K562 (cell line): ENCODE data around the gene PTPRF. TPM values are rescaled to one million over a fixed set of nuclear protein-coding genes. Genes with fewer than 3 reads are reported as not detected.

Experiments
- BCL6 ChIP-seq: fragments of 250-450 bp; sonication (Bioruptor Pico); IDR thresholded peaks from 2 replicates; pipeline ENCODE4 v1.4.0; 2020
- C11orf30 ChIP-seq: fragments of 450-650 bp; IDR thresholded peaks from 2 replicates; pipeline ENCODE4 v1.6.1; 2016; ENCODE audit warnings: low read depth, mild to moderate bottlenecking
- CEBPG ChIP-seq, 3 experiments: fragments of 200-800 bp in 1 of 3; sonication (Bioruptor generic) in 1 of 3; sonication (generic) in 1 of 3; formaldehyde crosslinking in 1 of 3; IDR thresholded peaks in 2 of 3; conservative IDR thresholded peaks in 1 of 3; 2 replicates each; pipeline versions ENCODE4 v1.6.1 to v1.8.0; 2016 to 2022; ENCODE audit warnings: missing compliant biosample characterization in 2 of 3, missing genetic modification characterization in 2 of 3, mild to moderate bottlenecking in 1 of 3, missing genetic modification reagents in 1 of 3
- CSDE1 ChIP-seq, 2 experiments: fragments of 450-650 bp; IDR thresholded peaks; 2 replicates each; pipeline ENCODE4 v1.6.1; 2016; ENCODE audit warnings: mild to moderate bottlenecking in 1 of 2
- FOXK2 ChIP-seq, 2 experiments: fragments of 450-650 bp; IDR thresholded peaks in 1 of 2; conservative IDR thresholded peaks in 1 of 2; 2 replicates each; pipeline ENCODE4 v1.6.1; 2016; ENCODE audit warnings: low read depth in 2 of 2, mild to moderate bottlenecking in 1 of 2
- GABPB2 ChIP-seq: fragments of 250-450 bp; sonication (Bioruptor Pico); conservative IDR thresholded peaks from 2 replicates; pipeline ENCODE4 v1.5.1; 2021; ENCODE audit warnings: mild to moderate bottlenecking
- HDAC2 ChIP-seq: fragments of 450-650 bp; IDR thresholded peaks from 2 replicates; pipeline ENCODE4 v1.6.1; 2016; ENCODE audit warnings: mild to moderate bottlenecking
- IFI16 ChIP-seq: fragments of 250-450 bp; sonication (Bioruptor Pico); IDR thresholded peaks from 2 replicates; pipeline ENCODE4 v2.1.2; 2022; ENCODE audit warnings: mild to moderate bottlenecking, inconsistent platforms
- MCM3 ChIP-seq: fragments of 450-650 bp; IDR thresholded peaks from 2 replicates; pipeline ENCODE4 v1.6.1; 2016
- MCM7 ChIP-seq, 2 experiments: fragments of 450-650 bp; IDR thresholded peaks; 2 replicates each; pipeline ENCODE4 v1.6.1; 2016 to 2018
- MTA2 ChIP-seq: fragments of 450-650 bp; IDR thresholded peaks from 2 replicates; pipeline ENCODE4 v1.6.1; 2016; ENCODE audit warnings: low read depth
- POLR2A ChIP-seq: fragments of 450-650 bp; conservative IDR thresholded peaks from 2 replicates; pipeline ENCODE4 v1.6.1; 2016
- RAD51 ChIP-seq: fragments of 450-650 bp; IDR thresholded peaks from 2 replicates; pipeline ENCODE4 v1.7.1; 2016; ENCODE audit warnings: low read depth, mild to moderate bottlenecking, borderline replicate concordance
- SAFB ChIP-seq: fragments of 200-400 bp; formaldehyde crosslinking; IDR thresholded peaks from 2 replicates; pipeline ENCODE4 v1.6.1; 2017; ENCODE audit warnings: low read depth, low read length, borderline replicate concordance
- TAF1 ChIP-seq: IDR thresholded peaks from 2 replicates; pipeline ENCODE4 v1.6.1; 2011; ENCODE audit warnings: mild to moderate bottlenecking, low read length, moderate library complexity; ENCODE audit not compliant: insufficient read depth, control insufficient read depth, severe bottlenecking; ENCODE audit errors: extremely low read depth
- THAP12 ChIP-seq: fragments of 250-450 bp; sonication (Bioruptor Pico); IDR thresholded peaks from 2 replicates; pipeline ENCODE4 v1.9.0; 2021; ENCODE audit warnings: mild to moderate bottlenecking, inconsistent platforms
- ZNF707 ChIP-seq: fragments of 250-450 bp; sonication (Bioruptor Pico); conservative IDR thresholded peaks from 2 replicates; pipeline ENCODE4 v1.8.0; 2022; ENCODE audit warnings: inconsistent platforms, mild to moderate bottlenecking, moderate library complexity
- polyA plus RNA-seq, 8 experiments: library from polyadenylated mRNA; depleted of rRNA in 4 of 8; stranded (reverse) in 5 of 8; unstranded in 3 of 8; fragments of >200 nt; fragmentation: Nextera tagmentation in 2 of 8; fragmentation: Illumina TruSeq in 1 of 8; extraction: Ambion mirVana in 2 of 8; extraction: Trizol in 1 of 8; gene quantifications; 2 replicates each; pipeline versions ENCODE4 v1.2.1 to v1.2.3, GENCODE V29; 2011 to 2014; ENCODE audit warnings: inconsistent platforms in 1 of 8, missing spikeins in 1 of 8
- total RNA-seq, 7 experiments: library from RNA; depleted of rRNA in 6 of 7; stranded (reverse); fragments of >200 nt in 6 of 7; fragmentation: Illumina TruSeq in 2 of 7; extraction: Trizol in 2 of 7; gene quantifications; 2 replicates each; pipeline versions ENCODE4 v1.2.1 to v1.2.3, GENCODE V29; 2011 to 2021; ENCODE audit warnings: low replicate concordance in 1 of 7
- TF ChIP-seq, protein P1 (sequence below): fragments of 200-800 bp; sonication (Bioruptor generic); IDR thresholded peaks from 2 replicates; pipeline ENCODE4 v1.6.1; 2016; ENCODE audit warnings: missing genetic modification characterization, missing compliant biosample characterization
- TF ChIP-seq, protein P2 (sequence below): fragments of 450-650 bp; IDR thresholded peaks from 2 replicates; pipeline ENCODE4 v1.6.1; 2017; ENCODE audit warnings: antibody characterized with exemption

The PTPRF gene
- total and polyA plus RNA-seq, 9 of the 15 experiments (the other 6 are each of a cell fraction or from before 2014, with no cell fraction given), result 0.13 to 4.3 (median 1.1) TPM

DNA sequence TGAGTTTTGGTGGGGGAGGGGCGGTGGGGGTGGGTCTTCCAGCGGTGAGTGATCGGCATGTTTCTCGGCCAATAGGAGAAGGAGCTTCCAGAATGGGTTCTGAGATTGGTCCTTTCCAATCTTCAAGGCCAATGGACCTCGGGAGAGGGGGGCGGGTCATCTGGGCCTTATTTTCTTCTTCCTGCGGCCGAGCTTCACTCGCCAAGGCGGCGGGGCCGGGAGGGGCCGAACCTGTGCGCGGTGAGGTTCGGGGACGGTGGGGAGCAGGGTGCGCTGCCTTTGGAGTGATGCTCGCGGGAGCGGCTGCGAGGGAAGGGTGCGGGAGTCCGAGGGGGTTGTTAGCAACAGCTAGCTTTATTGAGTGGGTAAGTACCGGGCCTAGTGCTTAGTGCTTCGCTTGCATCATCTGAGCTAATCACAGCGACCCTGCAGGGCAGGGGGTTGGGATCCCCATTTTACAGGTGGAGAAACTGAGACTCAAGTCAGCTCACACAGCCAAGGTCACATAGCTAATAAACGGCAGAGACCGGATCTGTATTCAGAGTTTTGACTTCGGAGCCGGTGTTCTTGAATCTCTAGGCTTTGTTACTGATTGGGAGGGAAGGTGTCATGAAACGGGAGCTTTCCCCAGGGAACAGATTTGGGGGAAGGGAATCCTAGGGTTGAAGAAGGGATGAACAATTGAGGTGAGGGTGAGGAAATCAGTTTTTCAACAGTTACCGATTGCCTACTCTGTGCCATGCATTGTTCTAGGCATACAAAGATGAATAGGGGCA lies 119.8 kb downstream of the PTPRF start (continued):
- TF ChIP-seq, protein P1, sequence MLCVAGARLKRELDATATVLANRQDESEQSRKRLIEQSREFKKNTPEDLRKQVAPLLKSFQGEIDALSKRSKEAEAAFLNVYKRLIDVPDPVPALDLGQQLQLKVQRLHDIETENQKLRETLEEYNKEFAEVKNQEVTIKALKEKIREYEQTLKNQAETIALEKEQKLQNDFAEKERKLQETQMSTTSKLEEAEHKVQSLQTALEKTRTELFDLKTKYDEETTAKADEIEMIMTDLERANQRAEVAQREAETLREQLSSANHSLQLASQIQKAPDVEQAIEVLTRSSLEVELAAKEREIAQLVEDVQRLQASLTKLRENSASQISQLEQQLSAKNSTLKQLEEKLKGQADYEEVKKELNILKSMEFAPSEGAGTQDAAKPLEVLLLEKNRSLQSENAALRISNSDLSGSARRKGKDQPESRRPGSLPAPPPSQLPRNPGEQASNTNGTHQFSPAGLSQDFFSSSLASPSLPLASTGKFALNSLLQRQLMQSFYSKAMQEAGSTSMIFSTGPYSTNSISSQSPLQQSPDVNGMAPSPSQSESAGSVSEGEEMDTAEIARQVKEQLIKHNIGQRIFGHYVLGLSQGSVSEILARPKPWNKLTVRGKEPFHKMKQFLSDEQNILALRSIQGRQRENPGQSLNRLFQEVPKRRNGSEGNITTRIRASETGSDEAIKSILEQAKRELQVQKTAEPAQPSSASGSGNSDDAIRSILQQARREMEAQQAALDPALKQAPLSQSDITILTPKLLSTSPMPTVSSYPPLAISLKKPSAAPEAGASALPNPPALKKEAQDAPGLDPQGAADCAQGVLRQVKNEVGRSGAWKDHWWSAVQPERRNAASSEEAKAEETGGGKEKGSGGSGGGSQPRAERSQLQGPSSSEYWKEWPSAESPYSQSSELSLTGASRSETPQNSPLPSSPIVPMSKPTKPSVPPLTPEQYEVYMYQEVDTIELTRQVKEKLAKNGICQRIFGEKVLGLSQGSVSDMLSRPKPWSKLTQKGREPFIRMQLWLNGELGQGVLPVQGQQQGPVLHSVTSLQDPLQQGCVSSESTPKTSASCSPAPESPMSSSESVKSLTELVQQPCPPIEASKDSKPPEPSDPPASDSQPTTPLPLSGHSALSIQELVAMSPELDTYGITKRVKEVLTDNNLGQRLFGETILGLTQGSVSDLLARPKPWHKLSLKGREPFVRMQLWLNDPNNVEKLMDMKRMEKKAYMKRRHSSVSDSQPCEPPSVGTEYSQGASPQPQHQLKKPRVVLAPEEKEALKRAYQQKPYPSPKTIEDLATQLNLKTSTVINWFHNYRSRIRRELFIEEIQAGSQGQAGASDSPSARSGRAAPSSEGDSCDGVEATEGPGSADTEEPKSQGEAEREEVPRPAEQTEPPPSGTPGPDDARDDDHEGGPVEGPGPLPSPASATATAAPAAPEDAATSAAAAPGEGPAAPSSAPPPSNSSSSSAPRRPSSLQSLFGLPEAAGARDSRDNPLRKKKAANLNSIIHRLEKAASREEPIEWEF (CRISPR knock-in tag), result no peak
- no peak; the same call in 1 of the 2 replicates for TF ChIP-seq BCL6 (CRISPR knock-in tag)
- TF ChIP-seq C11orf30, result peak; percentile 34; the same call in 1 of the 2 replicates
- TF ChIP-seq, protein P2, sequence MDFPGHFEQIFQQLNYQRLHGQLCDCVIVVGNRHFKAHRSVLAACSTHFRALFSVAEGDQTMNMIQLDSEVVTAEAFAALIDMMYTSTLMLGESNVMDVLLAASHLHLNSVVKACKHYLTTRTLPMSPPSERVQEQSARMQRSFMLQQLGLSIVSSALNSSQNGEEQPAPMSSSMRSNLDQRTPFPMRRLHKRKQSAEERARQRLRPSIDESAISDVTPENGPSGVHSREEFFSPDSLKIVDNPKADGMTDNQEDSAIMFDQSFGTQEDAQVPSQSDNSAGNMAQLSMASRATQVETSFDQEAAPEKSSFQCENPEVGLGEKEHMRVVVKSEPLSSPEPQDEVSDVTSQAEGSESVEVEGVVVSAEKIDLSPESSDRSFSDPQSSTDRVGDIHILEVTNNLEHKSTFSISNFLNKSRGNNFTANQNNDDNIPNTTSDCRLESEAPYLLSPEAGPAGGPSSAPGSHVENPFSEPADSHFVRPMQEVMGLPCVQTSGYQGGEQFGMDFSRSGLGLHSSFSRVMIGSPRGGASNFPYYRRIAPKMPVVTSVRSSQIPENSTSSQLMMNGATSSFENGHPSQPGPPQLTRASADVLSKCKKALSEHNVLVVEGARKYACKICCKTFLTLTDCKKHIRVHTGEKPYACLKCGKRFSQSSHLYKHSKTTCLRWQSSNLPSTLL, result 0 out of 2 replicates have a peak, but pooled peaks have one; percentile 62
- no peak for TF ChIP-seq MCM7 (IDR thresholded peaks at IDR 0.05)
- peak; percentile 15; the same call in 1 of the 2 replicates for TF ChIP-seq MTA2
- no peak for TF ChIP-seq RAD51
- no peak for TF ChIP-seq SAFB
- peak; percentile 98 for TF ChIP-seq POLR2A
- peak; percentile 90 for TF ChIP-seq TAF1
- TF ChIP-seq CSDE1 (IDR thresholded peaks at IDR 0.05), result peak in 1 of 2 experiments; percentile 97; a peak in 2 of 4 replicates
- peak; percentile 70 for TF ChIP-seq THAP12 (CRISPR knock-in tag)
- peak; percentile 91 for TF ChIP-seq CEBPG (CRISPR knock-in tag; IDR thresholded peaks at IDR 0.05)
- TF ChIP-seq CEBPG (tag; conservative IDR thresholded peaks at IDR 0.05 in 1 of 2, IDR thresholded peaks at IDR 0.05 in 1 of 2), result peak; percentile 84 to 96
- TF ChIP-seq FOXK2 (conservative IDR thresholded peaks at IDR 0.05 in 1 of 2, IDR thresholded peaks at IDR 0.05 in 1 of 2; ENCODE audit: low read depth in 2 of 2), result peak; percentile 43 to 74; a peak in 3 of 4 replicates
- no peak for TF ChIP-seq MCM3
- TF ChIP-seq HDAC2, result peak; percentile 97
- peak; percentile 88; the same call in 1 of the 2 replicates for TF ChIP-seq GABPB2 (CRISPR knock-in tag)
- TF ChIP-seq ZNF707 (CRISPR knock-in tag), result 0 out of 2 replicates have a peak, but pooled peaks have one; percentile 25
- TF ChIP-seq IFI16 (CRISPR knock-in tag), result no peak
